Stimulated activated naive CD8-positive, alpha-beta T cell treated with anti-CD3 and anti-CD28 coated beads, Interleukin-15, amount 100 ng/mL, for 72 hours (primary cell): ENCODE results near the gene MYO10.
"Not testable (repeated sequence)": the region's sequence is repeated elsewhere in the genome, so short reads cannot be mapped to it uniquely, and the experiment has no call there.

Experiments used
- ATAC-seq: fragments of 150-1000 bp; cut with Tn5 transposase; 2 replicates; pipeline ENCODE4 v1.10.0; 2021; ENCODE audit warnings: mild to moderate bottlenecking, moderate library complexity
- DNase-seq, 2 donors: peaks; one replicate each; pipeline ENCODE4 v3.0.0; 2021 to 2022
- H3K27ac Mint-ChIP-seq, 2 donors: one replicate each; pipeline ENCODE4 v1.8.0; 2022; ENCODE audit warnings: mild to moderate bottlenecking in 2 of 2, mixed read lengths in 2 of 2, moderate library complexity in 2 of 2
- H3K27me3 Mint-ChIP-seq: one replicate; pipeline ENCODE4 v1.8.0; 2022; ENCODE audit warnings: mixed read lengths
- H3K4me1 Mint-ChIP-seq: one replicate; pipeline ENCODE4 v1.8.0; 2022; ENCODE audit warnings: mild to moderate bottlenecking, mixed read lengths
- H3K4me3 Mint-ChIP-seq, 2 donors: one replicate each; pipeline ENCODE4 v1.8.0; 2022; ENCODE audit warnings: mild to moderate bottlenecking in 2 of 2, mixed read lengths in 2 of 2, moderate library complexity in 1 of 2
- H3K9me3 Mint-ChIP-seq, 2 donors: one replicate each; pipeline ENCODE4 v1.8.0; 2022; ENCODE audit warnings: mixed read lengths in 2 of 2

Gene MYO10

GRCh38 chr5:16853518-16853917, 82.6 kb downstream of the MYO10 start:
- ATAC-seq (no peak), DNase-seq (no peak)
- Mint-ChIP-seq H3K27ac (no peak overlapping the region), H3K4me3 (no peak overlapping the region), H3K4me1 (no peaks in the 10 kb centered on the region), H3K9me3 (no peaks in the 10 kb centered on the region), H3K27me3 (peaks cover 8% of the 10 kb centered on the region)

- H3K4me3 Mint-ChIP-seq: no peak overlapping the region
- DNase-seq: no peak
- H3K27ac Mint-ChIP-seq: peak overlapping the region in 1 of 2 donors; percentile 33
- peaks cover 8% of the 10 kb centered on the region for H3K27me3 Mint-ChIP-seq
- ATAC-seq: no peak
- no peaks in the 10 kb centered on the region for H3K4me1 Mint-ChIP-seq
- no peaks in the 10 kb centered on the region for H3K9me3 Mint-ChIP-seq
These were observed 83.7 kb downstream of the MYO10 start for GRCh38 chr5:16852251-16853005.

- no peak for DNase-seq
- no peak for ATAC-seq
- Mint-ChIP-seq H3K4me1 (no peaks in the 10 kb centered on the region), H3K9me3 (no peaks in the 10 kb centered on the region), H3K4me3 (no peak overlapping the region), H3K27me3 (peaks cover 8% of the 10 kb centered on the region), H3K27ac (no peak overlapping the region)
These were observed 86.3 kb downstream of the MYO10 start for GRCh38 chr5:16849775-16850174.

- Mint-ChIP-seq H3K4me3 (no peak overlapping the region), H3K27me3 (peaks cover 13% of the 10 kb centered on the region), H3K4me1 (no peaks in the 10 kb centered on the region), H3K9me3 (no peaks in the 10 kb centered on the region), H3K27ac (no peak overlapping the region)
- ATAC-seq: no peak
- DNase-seq: no peak
These were observed 86.9 kb downstream of the MYO10 start for GRCh38 chr5:16849181-16849580.

- H3K9me3 Mint-ChIP-seq: no peaks in the 10 kb centered on the region
- no peak overlapping the region for H3K27ac Mint-ChIP-seq
- DNase-seq: no peak
- peaks cover 33% of the 10 kb centered on the region for H3K27me3 Mint-ChIP-seq
- no peak for ATAC-seq
- H3K4me3 Mint-ChIP-seq: no peak overlapping the region
- no peaks in the 10 kb centered on the region for H3K4me1 Mint-ChIP-seq
These were observed 91.1 kb downstream of the MYO10 start for GRCh38 chr5:16844952-16845351.

GRCh38 chr5:16842896-16843295, 93.2 kb downstream of the MYO10 start:
- H3K9me3 Mint-ChIP-seq: no peaks in the 10 kb centered on the region
- H3K27ac Mint-ChIP-seq: no peak overlapping the region
- DNase-seq: no peak

GRCh38 chr5:16841416-16841815, 94.7 kb downstream of the MYO10 start:
- H3K9me3 Mint-ChIP-seq: no peaks in the 10 kb centered on the region
- ATAC-seq (no peak), DNase-seq (no peak)
- no peaks in the 10 kb centered on the region for H3K4me1 Mint-ChIP-seq
- no peak overlapping the region for H3K27ac Mint-ChIP-seq
- peaks cover 39% of the 10 kb centered on the region for H3K27me3 Mint-ChIP-seq
- H3K4me3 Mint-ChIP-seq: no peak overlapping the region

More at GRCh38 chr5:16842896-16843295, 93.2 kb downstream of the MYO10 start:
- Mint-ChIP-seq H3K4me3 (no peak overlapping the region), H3K4me1 (no peaks in the 10 kb centered on the region), H3K27me3 (peaks cover 39% of the 10 kb centered on the region)
- no peak for ATAC-seq

GRCh38 chr5:16837305-16837704, 98.8 kb downstream of the MYO10 start:
- Mint-ChIP-seq H3K4me3 (no peak overlapping the region), H3K9me3 (no peaks in the 10 kb centered on the region), H3K4me1 (no peaks in the 10 kb centered on the region), H3K27me3 (peaks cover 27% of the 10 kb centered on the region), H3K27ac (no peak overlapping the region)
- no peak for DNase-seq
- ATAC-seq: no peak

GRCh38 chr5:16834029-16834428, 102.1 kb downstream of the MYO10 start:
- no peaks in the 10 kb centered on the region for H3K4me1 Mint-ChIP-seq
- ATAC-seq: no peak
- no peak overlapping the region for H3K27ac Mint-ChIP-seq
- DNase-seq: no peak
- H3K9me3 Mint-ChIP-seq: no peaks in the 10 kb centered on the region
- H3K27me3 Mint-ChIP-seq: peaks cover 9% of the 10 kb centered on the region
- no peak overlapping the region for H3K4me3 Mint-ChIP-seq

- not testable (repeated sequence) for ATAC-seq, H3K9me3 Mint-ChIP-seq, H3K4me1 Mint-ChIP-seq, H3K27me3 Mint-ChIP-seq, H3K27ac Mint-ChIP-seq, H3K4me3 Mint-ChIP-seq, DNase-seq
These were observed 104.8 kb downstream of the MYO10 start for GRCh38 chr5:16831326-16831725.

GRCh38 chr5:16827755-16828154, 108.3 kb downstream of the MYO10 start:
- Mint-ChIP-seq H3K4me3 (no peak overlapping the region), H3K4me1 (no peaks in the 10 kb centered on the region), H3K9me3 (no peaks in the 10 kb centered on the region), H3K27ac (no peak overlapping the region), H3K27me3 (no peaks in the 10 kb centered on the region)
- ATAC-seq: no peak
- DNase-seq: no peak

- Mint-ChIP-seq H3K27me3 (no peaks in the 10 kb centered on the region), H3K4me3 (no peak overlapping the region), H3K4me1 (no peaks in the 10 kb centered on the region)
These were observed 109.5 kb downstream of the MYO10 start for GRCh38 chr5:16826379-16827125.

GRCh38 chr5:16819522-16820167, 116.4 kb downstream of the MYO10 start:
- no peak overlapping the region for H3K4me3 Mint-ChIP-seq
- no peaks in the 10 kb centered on the region for H3K4me1 Mint-ChIP-seq
- ATAC-seq (no peak), DNase-seq (no peak)
- no peak overlapping the region for H3K27ac Mint-ChIP-seq
- H3K27me3 Mint-ChIP-seq: no peaks in the 10 kb centered on the region
- no peaks in the 10 kb centered on the region for H3K9me3 Mint-ChIP-seq

More at GRCh38 chr5:16826379-16827125, 109.5 kb downstream of the MYO10 start:
- ATAC-seq: no peak
- H3K9me3 Mint-ChIP-seq: no peaks in the 10 kb centered on the region
- DNase-seq: no peak
- H3K27ac Mint-ChIP-seq: no peak overlapping the region

GRCh38 chr5:16815432-16815831, 120.7 kb downstream of the MYO10 start:
- H3K9me3 Mint-ChIP-seq: no peaks in the 10 kb centered on the region
- no peak overlapping the region for H3K27ac Mint-ChIP-seq
- H3K4me3 Mint-ChIP-seq: no peak overlapping the region
- no peaks in the 10 kb centered on the region for H3K27me3 Mint-ChIP-seq
- no peaks in the 10 kb centered on the region for H3K4me1 Mint-ChIP-seq
- DNase-seq (no peak), ATAC-seq (no peak)

GRCh38 chr5:16812911-16813310, 123.2 kb downstream of the MYO10 start:
- Mint-ChIP-seq H3K4me1 (no peaks in the 10 kb centered on the region), H3K27me3 (no peaks in the 10 kb centered on the region), H3K4me3 (no peak overlapping the region), H3K9me3 (no peaks in the 10 kb centered on the region), H3K27ac (no peak overlapping the region)
- ATAC-seq (no peak), DNase-seq (no peak)

- Mint-ChIP-seq H3K4me3 (no peak overlapping the region), H3K4me1 (no peaks in the 10 kb centered on the region), H3K9me3 (no peaks in the 10 kb centered on the region), H3K27me3 (no peaks in the 10 kb centered on the region), H3K27ac (no peak overlapping the region)
- DNase-seq: no peak
- no peak for ATAC-seq
These were observed 123.6 kb downstream of the MYO10 start for GRCh38 chr5:16812448-16812847.
